Measurements from ENCODE around the gene LYPLA2. TPM values are rescaled to one million over a fixed set of nuclear protein-coding genes. Genes with fewer than 3 reads are reported as not detected.

LYPLA2 gene
- total RNA-seq, 6 experiments from 2014 or later: 28.1 to 69.8 (median 32.6) TPM

DNA sequence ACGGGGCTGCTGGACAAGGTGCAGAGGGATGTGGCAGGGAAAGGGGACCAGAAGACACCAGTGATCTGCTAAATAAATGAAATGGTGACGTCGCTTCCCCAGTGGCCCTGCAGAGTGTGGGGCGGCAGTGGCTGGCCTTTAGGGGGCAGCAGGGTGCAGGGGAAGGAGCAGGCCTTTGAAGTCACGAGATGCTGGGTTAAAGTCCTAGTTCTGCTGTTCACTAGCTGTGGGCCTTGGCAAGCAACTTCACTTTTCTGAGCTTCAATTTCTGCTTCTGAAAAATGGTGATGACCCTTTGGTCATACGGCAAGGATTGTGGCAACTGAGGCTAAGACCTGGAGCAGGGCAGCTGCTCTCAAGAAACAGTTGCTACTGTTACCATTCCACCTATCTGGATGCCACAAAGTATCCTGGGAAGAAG, 18.8 kb downstream of the LYPLA2 start:
- peak; percentile 92 to 97 (median 96) for ATAC-seq
- H3K36me3 ChIP-seq: peaks cover 0 to 51% (median 17%) of the 10 kb centered on the region in 4 donors
- H3K27ac ChIP-seq: peak overlapping the region; percentile 22 to 74 (median 38)
- H3K4me3 ChIP-seq: no peak overlapping the region
- WGBS (ENCODE audit: insufficient coverage, low coverage, low lambda C conversion rate, missing lambda C conversion rate): 10% methylated on average over 6 of the region's 6 CpGs
- peak; percentile 86 to 89 (median 87) for DNase-seq
- no peaks in the 10 kb centered on the region for H3K27me3 ChIP-seq
- no peaks in the 10 kb centered on the region for H3K9me3 ChIP-seq
- TF ChIP-seq POLR2A (IDR thresholded peaks at IDR 0.05) (no peak), CTCF (IDR thresholded peaks at IDR 0.05) (peak; percentile 86 to 96 (median 90))
- intact Hi-C loops (cut with DNase I): loop anchor here in 1 of 2 donors (10.0 kb wide), 1 partner anchor 55 kb away; the partner anchor contains the start of gene FUCA1
- H3K4me1 ChIP-seq: peaks cover 0 to 30% (median 8%) of the 10 kb centered on the region in 4 donors

DNA sequence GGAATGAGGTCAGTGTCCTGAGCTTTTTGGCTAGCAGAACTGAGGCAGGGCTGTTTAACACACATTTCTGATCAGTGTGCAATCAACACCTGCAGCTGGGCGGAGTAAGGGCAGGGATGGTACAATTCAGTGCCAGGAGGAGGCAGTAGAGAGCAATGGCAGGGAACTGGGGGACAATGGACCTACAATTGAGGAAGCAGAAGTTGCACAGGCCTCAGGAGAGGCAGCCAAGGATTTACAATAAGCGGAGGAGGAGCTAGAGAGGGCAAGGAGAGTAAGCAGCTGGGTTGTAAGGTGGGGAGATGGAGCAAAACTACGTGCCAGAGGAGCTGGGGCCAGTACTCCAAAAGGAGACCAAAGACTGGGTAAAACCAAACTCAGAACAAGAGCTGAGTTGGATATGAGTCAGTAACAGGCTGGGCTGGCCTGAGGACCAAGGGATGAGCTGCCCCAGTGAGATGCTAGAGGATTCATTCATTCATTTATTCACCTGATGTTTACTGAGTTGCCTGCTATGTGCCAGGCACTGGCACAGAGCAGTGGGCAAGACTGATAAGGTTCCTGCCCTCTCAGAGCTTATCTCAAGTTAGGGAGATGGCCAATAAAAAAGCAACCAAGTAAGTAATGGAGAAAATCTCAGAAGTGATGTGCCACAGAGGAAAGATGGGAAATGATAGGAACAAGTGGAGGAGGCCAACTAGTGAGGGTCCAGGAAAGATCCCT, 20.0 kb downstream of the LYPLA2 start:
- Histone ChIP-seq H3K4me3 (no peak overlapping the region), H3K27me3 (no peaks in the 10 kb centered on the region), H3K36me3 (peaks cover 0 to 61% (median 17%) of the 10 kb centered on the region in 4 donors), H3K27ac (peak overlapping the region in 2 of 3 donors; percentile 38 to 74), H3K4me1 (peaks cover 0 to 18% (median 8%) of the 10 kb centered on the region in 4 donors), H3K9me3 (no peaks in the 10 kb centered on the region)
- peak; percentile 49 to 75 (median 62) for TF ChIP-seq CTCF (IDR thresholded peaks at IDR 0.05)
- no peak for TF ChIP-seq POLR2A (IDR thresholded peaks at IDR 0.05)
- intact Hi-C loops (cut with DNase I): no loop called here
- peak in 1 of 3 donors; percentile 56 for DNase-seq
- peak; percentile 56 to 74 (median 64) for ATAC-seq
- WGBS (ENCODE audit: insufficient coverage, low coverage, low lambda C conversion rate, missing lambda C conversion rate): 48% methylated on average over 3 of the region's 3 CpGs

GRCh38 chr1:23814016-23814415, 23.1 kb downstream of the LYPLA2 start:
- WGBS (ENCODE audit: insufficient coverage, low coverage, low lambda C conversion rate, missing lambda C conversion rate): 93% methylated on average over 3 of the region's 4 CpGs
- DNase-seq (no peak), ATAC-seq (no peak)
- TF ChIP-seq POLR2A (IDR thresholded peaks at IDR 0.05) (no peak), CTCF (IDR thresholded peaks at IDR 0.05) (no peak)
- no peaks in the 10 kb centered on the region for H3K9me3 ChIP-seq
- H3K4me3 ChIP-seq: no peak overlapping the region
- intact Hi-C loops (cut with DNase I): no loop called here
- H3K27ac ChIP-seq: no peak overlapping the region
- H3K4me1 ChIP-seq: peaks cover 0 to 14% (median 8%) of the 10 kb centered on the region in 4 donors
- peaks cover 0 to 70% (median 23%) of the 10 kb centered on the region in 4 donors for H3K36me3 ChIP-seq
- H3K27me3 ChIP-seq: no peaks in the 10 kb centered on the region

DNA sequence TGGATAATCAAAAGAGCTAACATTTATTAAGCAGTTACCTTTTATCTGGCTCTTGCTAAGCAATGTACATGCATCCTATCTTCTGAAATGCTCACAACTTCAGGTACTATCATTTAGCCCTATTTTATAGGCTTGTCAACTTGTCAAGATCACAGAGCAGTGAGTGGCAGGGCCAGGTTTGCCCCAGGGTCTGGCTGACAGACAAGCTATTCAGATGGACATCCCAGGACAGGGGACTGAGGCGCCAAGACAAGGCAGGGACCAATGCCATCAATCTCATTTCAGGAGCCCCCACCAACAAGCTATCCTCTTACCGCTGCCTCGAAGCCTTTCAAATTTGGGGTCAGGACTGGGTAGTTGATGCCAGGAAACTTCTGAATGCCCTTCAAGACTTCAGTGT, 25.4 kb downstream of the LYPLA2 start:
- intact Hi-C loops (cut with DNase I): no loop called here
- DNase-seq: no peak
- TF ChIP-seq POLR2A (IDR thresholded peaks at IDR 0.05) (no peak), CTCF (IDR thresholded peaks at IDR 0.05) (no peak)
- ATAC-seq: no peak
- no peaks in the 10 kb centered on the region for H3K27me3 ChIP-seq
- no CpG with 5 or more reads among the region's 3 CpGs for WGBS (ENCODE audit: insufficient coverage, low coverage, low lambda C conversion rate, missing lambda C conversion rate)
- H3K36me3 ChIP-seq: peaks cover 0 to 77% (median 25%) of the 10 kb centered on the region in 4 donors
- H3K9me3 ChIP-seq: no peaks in the 10 kb centered on the region
- H3K4me1 ChIP-seq: no peaks in the 10 kb centered on the region
- no peak overlapping the region for H3K27ac ChIP-seq
- no peak overlapping the region for H3K4me3 ChIP-seq

All from right lobe of liver (tissue), 6 donors.